LNCAP (cell line): ENCODE results near the gene COBLL1.

Source experiments
- CTCF ChIP-seq: fragments of 450-650 bp; IDR thresholded peaks from 2 replicates; pipeline ENCODE4 v1.5.1; 2017; ENCODE audit warnings: mild to moderate bottlenecking

The COBLL1 gene

GRCh38 chr2:164764996-164765395 lies 76.6 kb downstream of the COBLL1 start:
- TF ChIP-seq CTCF: no peak

GRCh38 chr2:164764474-164764873 lies 77.1 kb downstream of the COBLL1 start:
- TF ChIP-seq CTCF: no peak

GRCh38 chr2:164763431-164763830 lies 78.2 kb downstream of the COBLL1 start:
- no peak for TF ChIP-seq CTCF

GRCh38 chr2:164761737-164762460 lies 79.7 kb downstream of the COBLL1 start:
- TF ChIP-seq CTCF: no peak

- no peak for TF ChIP-seq CTCF
These were observed 81.4 kb downstream of the COBLL1 start for GRCh38 chr2:164760179-164760578.

- TF ChIP-seq CTCF: no peak
These were observed 83.5 kb downstream of the COBLL1 start for GRCh38 chr2:164757934-164758695.

GRCh38 chr2:164756773-164757172 lies 84.8 kb downstream of the COBLL1 start:
- no peak for TF ChIP-seq CTCF
